CD4-positive, alpha-beta T cell treated with Interleukin-17A for 4 hours (primary cell): ENCODE data around the gene WDR86.

Experiments
- DNase-seq: peaks from one replicate; pipeline ENCODE4 v3.0.0-alpha.2; 2020; ENCODE audit warnings: mixed read lengths

WDR86 gene

DNA sequence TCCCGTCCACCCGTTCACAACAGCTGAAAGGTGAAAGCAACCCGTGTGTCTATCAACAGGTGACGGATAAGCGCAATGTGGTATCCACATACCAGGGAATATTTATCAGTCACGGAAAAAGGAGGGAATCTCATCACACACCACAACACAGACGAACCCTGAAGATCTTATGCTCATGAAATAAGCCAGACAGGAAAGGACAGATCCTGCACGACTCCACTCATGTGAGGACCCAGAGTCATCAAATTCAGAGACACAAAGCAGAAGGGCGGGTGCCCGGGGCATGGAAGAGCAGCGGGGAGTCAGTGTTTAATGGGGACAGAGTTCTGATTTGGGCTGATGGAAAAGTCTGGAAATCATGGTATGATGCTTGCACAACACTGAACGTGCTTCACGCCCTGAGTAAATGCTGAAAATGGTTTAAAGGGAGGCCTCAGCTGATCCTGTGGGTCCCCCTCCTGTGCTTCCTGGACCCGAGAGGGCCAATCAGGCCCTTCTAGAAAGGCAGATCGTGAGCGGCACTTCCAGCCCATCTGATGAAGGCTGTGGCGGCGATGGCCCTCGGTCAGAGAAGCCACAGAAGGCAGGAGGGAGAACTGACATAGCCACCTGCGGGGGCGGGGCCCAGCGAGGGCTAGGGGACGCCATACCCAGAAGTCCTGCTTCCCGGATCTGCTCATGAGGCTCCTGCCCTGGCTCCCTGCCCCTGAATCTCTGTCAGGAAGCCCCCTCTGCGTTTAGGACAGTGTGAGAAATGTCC is 19.1 kb downstream of the WDR86 start:
- no peak for DNase-seq

DNA sequence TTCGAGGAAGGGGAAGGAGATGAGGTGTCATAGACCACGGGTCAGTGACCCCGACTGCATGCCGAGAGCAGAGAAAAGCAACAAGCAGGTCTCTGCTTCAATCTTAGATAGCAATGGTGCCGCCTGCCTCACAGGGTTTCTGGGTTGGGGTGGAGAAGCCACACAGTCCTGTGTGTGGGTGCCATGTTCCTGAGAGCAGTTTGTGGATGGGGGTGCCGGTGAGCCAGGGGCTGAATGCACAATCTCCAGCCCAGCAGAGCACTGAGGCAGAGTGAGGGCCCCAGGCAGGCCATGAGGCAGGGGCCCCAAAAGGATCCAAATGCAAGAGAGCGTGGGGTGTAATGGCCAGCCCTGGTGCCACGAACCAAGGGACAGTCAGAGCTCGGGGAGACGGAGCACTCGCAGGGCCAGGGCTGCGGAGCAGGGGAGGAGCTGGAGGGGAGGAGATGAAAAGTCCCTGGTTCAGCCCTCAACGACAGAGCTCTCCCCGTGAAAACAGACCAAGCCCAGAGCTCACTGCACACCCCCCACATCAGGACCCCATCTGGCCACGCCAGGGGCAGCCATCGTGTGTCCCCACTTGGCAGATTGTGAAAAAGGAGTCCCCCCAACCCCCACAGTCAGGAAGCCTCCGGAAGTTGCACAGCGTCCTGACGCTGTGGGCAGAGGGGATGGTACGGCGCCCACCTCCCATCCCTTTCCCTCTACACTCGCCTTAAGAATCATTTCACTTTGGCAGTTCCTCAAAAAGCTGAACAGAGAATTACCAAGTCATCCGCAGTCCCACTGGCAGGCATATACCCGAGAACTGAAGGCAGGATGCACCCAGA is 19.9 kb downstream of the WDR86 start:
- DNase-seq: no peak

DNA sequence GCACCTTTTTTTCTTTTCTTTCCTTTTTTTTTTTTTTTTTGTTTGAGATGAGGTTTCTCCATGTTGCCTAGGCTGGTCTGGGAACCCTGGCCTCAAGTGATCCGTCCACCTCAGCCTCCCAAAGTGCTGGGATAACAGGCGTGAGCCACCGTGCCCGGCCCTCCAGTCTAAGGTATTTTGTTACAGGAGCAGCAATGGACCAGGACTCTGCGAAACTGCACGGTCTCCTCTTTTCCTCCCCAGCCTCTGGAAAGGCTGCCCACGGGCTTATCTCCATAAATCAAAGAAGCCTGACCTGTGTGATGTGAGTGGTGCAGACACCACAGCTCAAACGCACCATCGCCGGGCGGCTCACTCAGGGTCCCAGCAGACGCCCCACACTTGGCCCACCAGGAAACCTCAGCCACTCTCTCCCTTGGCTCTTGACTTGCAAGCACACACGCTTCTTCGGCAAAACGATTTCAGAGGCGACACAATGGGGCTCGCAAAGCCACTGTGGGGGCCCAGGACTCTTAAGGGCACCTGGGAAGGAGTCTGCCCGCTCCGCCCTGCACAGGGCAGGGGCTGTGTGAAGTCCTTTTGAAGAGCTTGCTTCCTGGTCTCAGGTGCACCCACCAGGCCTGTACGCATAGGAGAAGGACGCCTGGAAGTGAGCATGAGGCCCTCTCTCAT is 20.6 kb downstream of the WDR86 start:
- DNase-seq: no peak

DNA sequence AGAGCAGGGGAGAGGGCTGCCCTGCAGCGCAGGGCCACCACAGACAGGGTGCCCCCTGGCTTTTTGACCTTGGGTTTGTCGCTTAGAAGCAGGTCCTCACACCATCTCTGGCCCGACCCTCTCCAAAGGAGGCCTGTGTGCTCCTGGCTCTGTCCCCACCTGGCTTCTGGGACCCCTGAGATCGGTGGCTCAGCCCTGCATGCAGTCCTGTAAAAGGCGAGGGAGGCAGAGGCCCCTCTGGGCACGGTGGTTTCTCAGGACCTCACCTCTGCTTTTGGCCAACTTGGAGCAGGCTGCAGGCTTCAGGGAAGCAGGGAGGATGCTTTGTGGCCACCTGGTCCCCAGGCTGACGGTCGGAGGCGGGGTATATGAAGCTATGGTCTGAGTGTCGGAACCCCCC is 21.4 kb downstream of the WDR86 start:
- DNase-seq: no peak

DNA sequence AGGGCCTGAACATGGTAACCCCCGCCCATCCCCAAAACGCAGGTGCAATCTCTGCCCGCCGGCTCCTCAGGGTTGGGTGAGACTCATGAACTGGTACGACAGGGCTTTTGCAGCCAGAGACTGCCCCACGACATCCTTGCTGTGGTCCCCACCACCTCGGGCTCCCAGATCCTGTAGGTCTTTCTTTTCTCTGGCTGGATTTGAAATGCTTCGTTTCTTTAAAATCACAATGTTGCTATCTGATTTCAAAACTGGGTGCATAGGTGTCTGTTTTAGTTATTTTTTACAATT is 21.9 kb downstream of the WDR86 start:
- no peak for DNase-seq

DNA sequence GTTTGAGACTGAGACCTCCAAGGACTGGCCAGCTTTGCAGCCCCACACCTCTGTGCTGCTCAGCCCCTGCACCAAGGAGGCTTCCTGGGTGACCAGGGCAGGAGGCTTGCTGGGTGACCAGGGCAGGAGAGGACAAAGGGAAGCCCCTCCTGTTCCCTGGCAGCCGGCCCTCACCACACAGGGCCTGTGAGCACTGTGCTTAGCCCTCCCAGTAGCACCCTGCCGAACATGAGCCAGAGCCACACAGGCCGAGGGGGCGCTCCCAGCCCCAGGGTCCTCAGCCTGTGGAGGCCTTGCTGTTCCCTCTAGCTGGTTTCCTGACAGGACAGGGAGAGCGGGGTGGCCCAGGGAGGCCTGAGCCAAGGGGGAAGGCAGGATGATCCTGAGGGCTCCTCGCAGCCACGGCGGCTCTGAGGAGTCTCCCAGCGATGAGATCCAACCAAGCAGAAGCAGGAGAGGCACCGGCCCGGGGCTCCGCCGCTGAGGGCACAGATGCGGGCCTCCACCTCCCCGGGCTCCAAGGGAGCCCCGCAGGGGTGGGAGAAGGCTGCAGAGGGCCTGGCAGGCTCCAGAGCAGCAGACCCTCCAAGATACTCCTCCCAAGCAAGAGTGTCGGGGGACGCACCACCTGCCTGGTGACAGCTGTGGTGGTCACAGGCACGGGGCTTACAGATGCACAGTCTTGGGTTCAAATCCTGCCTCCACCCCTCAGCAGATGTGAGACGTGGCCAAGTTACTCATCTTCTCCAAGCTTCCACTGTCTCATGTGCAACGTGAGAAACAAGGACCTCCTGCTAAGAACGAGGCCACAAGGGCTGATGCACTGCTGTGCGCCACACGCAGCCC is 22.5 kb downstream of the WDR86 start:
- no peak for DNase-seq

DNA sequence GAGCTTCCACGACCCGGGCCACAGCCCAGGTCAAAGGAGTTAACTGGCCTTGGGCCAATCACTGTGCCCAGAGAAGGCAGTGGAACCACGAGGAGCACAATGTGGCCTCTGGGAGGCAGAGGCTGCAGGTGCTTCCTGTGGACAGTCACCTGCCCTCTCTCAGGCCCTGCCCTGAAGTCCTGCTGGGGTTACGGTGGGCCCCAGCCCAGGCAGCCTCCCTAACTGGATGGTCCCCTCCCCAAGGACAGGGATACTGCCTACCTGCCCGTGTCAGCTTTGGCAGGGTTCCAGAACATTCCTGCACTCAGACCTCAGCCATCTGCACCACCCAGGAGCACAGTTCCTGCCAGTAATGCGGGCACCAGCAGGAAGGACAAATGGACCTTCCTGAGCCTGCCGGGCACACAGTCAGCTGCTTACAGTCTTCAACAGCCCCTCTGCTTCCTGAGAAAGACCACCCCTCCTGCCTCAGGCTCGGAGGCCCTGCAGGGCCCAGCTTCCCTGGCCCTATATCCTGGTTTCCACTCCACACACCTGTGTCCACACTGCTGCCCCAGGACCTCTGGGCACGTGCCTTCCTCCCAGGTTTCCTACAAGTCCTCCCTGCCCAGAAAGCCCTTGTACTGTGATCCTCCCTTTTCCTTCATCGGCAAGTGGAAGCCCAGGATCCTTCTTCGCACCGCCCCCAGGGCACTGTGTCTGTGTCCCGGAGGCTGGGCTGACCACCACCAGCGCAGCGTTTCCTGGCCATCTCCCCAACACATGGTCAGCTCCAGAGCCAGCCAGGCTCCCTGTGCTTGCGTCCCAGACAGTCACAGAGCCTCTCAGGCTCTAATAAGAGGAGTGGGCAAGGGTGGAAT is 23.3 kb downstream of the WDR86 start:
- DNase-seq: no peak

DNA sequence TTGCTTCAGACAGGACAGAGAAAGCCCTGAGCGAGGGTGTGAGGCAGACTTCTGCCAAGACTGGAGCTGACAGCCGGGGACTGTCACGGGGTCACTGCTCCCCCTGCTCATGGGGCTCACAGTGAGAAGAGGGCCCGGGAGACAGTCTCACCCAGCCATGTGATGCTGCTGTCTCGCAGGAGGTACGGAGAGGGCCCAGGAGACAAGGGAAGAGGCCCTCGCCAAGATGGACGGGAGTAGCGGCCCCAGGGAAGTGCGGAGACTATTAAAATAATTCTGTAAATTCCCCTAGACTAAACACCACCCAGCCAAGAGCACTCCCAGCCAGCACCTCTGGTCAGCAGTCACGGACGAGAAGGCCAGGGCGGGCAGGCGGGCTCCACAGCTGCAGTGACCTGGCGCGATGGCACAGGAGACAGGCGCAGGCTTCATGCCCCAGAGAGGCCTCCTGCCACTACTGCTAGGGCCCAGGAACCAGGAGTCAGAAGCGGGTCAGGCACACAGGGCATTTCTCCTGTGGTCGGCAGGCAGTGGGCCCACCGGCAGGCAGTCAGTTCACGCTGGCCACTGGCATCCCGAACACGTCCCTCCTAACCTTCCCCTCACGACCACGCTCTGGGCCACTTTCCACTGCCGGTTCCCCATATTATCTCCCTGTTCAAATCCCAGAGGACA is 24.1 kb downstream of the WDR86 start:
- no peak for DNase-seq

DNA sequence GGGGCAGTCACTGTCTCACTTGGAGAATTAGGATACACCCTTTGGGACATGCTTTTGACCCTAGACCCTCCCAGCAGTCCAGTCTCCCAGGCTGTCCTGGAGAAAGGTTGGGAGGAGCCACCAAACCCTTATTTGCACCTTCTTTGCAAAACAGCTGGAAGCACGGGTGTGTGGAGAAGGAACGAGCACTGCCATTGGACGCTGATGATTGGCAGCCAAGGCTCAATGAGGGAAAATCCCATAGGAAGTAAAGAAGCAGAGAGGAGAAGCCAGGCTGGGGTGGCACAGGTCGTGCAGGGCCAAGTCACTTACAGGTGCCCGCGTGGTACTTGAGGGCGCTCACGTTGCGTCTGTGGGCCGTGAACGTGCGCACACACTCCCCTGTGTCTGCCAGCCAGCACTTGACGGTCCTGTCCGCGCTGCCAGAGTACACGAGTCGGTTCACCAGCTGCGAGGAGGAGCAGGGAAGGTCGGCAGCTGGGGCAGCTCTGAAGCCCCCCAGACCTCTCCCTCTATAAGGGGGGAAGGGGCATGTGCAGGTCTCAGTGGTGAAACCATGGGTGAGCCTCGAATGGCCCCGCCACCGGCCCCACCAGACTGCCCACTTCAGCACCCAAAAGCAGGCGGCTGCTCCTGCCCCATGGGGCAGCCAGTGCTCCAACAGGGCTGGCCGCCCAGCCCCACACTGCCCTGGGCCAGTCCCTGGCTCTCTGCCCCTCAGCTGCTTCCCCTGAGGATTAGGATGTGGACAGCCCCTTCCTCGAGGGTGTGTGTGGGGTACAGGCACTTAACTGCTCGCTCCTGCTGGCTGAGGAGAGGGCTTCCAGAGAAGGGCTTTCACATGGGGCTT is 24.8 kb downstream of the WDR86 start:
- no peak for DNase-seq

DNA sequence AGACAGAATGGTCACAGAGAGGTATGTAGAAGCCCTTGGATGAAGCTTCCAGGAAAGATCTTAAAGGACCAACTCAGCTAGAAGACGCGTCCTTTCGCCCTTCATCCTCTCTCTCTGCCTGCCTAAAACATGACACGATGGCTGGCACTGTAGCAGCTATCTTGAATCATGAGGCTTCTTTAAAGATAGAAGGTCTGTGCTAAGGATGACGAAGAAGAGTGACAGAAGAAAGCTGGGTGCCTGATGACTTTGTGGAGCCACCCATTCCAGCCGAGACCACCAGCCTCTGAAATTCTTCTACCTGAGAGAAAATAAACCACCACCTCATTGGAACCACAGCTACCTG is 25.5 kb downstream of the WDR86 start:
- no peak for DNase-seq

DNA sequence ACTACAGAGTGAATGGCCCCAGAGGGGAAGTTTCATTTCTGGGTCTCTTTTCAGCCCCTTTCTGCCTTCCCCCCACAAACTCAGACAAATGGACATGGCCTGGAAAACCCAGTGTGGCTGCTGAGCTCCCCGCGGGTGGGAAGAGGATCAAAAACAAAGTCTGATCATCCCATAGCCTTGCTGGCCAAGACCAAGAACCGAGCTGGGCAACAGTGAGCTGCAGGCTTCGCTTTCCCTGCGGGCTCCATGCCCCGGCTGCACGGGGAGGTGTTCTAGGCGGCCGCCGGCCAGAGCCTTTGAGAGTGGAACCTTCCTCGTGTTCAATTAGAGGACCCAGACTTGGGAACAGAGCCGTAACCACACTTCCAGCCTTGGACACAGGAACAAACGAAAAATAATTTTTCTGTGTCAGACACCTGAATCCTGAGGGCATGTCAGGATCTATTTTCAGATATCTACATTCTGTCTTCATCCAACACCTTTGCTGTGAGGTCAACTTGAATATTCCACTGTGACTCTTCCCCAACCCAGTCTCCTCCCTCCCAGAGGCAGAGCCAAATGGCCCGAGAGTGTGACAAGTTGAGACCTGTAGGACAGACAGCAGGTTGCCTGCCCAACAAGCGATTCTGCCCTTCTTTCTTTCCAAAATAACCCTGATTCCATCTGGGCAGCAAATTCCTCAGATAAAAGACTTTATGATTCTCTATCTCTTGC is 26.0 kb downstream of the WDR86 start:
- DNase-seq: no peak

DNA sequence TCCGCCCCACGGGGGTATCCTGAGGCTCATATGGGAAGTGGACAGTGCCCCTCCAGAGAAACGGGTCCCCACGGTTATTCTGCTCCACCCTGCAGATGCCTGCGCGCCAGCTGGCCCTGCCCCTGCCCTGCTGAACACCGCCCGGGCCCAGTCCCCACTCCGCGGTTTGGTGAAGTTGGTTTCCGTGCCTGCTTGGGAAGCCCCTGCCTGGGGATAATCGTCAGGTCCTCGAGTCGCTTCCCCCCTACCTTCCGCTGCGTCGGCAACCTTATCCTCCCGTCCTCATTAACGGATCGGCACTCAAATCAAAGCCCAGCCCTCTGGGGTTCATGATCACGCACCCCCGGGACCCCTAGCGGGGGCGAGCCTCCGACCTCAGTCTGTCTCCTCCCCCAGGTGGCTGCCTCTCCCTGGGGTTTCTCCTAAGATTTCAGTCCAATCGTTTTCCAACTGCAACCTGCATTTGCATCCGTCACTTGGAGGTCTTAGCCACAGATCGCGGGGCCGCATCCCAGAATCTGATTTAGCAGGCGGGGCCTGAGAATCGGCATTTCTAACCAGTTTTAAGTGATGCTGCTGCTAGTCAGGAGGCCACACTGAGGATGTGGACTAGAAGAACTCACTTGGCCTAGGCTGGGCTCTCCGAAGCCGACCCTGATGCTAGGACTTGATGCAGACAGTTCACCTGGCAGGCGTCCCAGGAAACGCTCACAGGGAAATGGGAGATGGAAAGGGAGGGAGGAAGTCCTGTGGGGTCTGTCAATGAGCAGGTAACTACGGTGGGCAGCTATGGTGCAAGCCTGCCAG is 27.6 kb downstream of the WDR86 start:
- peak; percentile 29 for DNase-seq

DNA sequence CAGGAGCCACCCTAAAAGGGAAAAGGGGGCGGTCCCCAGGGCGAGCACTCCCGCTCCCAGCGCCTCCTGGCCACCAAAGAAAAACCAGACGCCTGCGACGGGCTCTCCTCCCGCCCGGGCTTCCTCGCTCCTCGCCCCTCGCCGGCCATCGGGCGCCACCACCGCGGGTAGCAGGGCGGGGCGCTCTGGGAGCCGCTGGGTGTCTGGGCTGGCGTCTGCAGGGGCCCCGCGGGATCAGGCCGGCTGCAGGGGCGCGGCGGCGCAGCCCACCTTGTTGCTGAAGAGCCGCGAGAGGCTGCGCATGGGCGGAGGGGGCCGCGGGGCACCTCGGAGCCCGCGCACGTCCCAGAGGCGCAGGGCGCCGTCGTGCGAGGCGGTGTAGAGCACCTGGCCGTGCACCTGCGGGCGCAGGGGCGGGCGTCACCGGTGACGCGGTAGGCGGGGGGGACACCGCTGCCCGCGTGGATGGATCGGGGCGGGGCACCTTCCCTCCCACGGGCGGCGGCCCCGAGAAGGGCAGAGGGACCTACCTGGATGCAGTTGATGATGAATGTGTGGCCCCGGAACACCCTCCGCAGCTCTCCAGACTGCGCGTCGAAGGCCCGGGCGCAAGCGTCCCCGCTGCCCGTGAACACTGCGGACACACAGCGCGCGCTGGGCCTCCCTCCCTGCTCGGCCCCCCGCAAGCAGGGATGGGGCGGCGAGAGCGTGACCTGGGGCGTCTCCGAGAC is 28.3 kb downstream of the WDR86 start:
- DNase-seq: peak; percentile 56

DNA sequence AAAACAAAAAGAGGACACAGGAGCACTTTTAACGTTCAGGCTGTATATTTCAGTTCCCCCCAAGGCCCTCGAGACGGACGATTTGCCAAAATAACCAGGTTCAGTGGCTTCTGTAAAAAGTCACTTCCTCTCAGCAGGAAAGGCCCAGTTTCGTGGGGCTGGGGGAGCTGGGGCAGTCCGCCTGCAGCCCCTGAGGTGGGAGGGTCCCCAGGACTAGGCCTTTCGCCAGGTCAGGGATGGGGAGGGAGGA is 28.8 kb downstream of the WDR86 start:
- no peak for DNase-seq

DNA sequence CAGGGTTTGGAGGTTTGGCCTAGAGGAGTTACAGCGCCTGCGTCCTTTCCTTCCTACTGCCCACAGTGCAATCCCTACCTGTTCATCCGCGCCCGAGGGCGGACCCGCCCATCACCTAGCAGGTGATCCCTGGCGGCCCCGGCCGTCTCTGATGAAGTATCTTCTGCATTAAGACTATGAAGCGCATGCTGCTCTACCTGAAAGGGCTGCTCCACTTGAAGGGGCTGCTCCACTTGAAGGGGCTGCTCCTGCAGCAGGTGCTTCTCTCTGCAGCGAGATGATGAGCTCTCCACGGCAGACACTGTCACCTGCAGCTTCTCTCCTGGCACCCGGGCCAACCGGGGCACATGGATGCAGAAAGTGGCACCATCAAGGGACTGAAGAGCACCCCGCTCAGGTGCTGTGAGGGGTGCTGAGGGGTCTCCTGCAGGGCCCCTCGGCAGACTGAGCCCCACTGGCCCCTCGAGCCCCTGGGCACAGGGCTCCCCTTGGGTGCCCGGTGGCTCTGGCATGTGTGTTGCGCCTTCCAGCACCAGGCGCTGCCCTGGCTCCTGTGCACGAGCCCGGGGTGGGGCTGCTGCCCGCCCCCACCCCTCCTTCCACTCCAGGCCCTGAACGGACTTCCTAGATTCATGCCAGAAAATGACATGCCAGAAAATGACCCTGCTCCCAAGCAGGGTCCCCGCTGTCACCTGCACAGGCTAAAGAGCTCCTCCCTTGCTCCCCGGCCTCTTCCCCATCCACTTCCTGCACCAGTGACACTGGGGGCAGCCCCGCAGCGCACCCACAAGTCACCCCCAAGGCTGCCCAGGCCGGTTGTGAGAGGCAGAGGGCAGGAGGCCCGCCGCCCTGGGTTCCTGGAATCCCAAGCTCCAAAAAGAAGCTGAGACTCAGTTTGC is 29.4 kb downstream of the WDR86 start:
- no peak for DNase-seq

DNA sequence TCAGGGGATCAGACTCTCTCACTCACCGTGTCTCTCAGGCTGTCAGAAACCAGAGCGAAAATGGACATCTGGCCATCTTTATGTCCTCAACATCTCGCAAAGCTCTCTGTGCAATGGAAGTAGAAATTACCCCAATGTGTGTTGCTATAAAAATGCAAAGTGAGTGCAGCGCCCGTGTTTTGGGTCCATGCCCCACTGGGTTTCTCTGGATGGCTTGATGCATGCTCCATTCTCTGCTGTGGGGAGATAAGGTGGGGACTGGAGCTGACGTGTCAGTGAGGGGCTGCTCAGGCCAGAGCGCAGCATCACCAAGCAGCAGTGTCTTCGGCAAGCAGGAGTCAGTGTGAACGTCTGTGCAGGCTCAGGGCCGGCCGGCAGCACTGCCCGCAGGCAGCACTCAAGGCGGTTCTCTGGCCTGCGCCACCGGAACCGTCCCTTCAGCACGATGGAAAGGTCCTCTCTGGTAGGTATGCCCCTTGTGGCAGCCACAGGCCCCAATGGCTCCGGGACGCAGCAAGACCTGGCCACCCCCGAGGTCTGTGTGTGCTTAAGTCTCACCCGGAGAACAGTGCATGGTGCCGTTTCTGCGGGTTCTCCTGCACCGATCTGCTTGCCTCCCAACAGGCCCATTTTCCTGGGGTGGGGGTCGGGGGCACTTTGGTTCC is 30.2 kb downstream of the WDR86 start:
- DNase-seq: no peak

DNA sequence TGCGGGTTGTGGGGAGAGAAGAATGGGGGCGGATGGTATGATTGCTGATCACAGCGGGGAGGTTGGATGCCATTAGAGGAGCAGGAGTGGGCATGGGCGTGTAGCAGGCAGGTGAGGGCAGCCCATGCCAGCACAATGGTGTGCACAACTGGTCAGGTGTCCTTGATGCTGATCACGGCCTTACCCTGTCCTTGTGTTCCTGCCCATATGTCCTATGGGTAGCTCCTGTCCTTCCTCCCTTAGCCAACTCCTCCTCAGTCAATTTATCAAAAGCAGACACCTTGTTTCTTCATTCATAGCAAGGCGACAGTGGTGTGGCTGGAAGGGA is 30.7 kb downstream of the WDR86 start:
- no peak for DNase-seq
